ENCODE results near the gene MLYCD.
"Not testable (repeated sequence)": the region's sequence is repeated elsewhere in the genome, so short reads cannot be mapped to it uniquely, and the experiment has no call there.

MLYCD gene

GRCh38 chr16:83940630-83941378, 41.9 kb downstream of the MLYCD start:
- no peak for DNase-seq (ENCODE audit: low spot score)

- not testable (repeated sequence) for DNase-seq (ENCODE audit: low spot score)
These were observed 42.6 kb downstream of the MLYCD start for GRCh38 chr16:83941546-83941945.

- DNase-seq (ENCODE audit: low spot score), result no peak
These were observed 43.2 kb downstream of the MLYCD start for GRCh38 chr16:83942074-83942473.

DNA sequence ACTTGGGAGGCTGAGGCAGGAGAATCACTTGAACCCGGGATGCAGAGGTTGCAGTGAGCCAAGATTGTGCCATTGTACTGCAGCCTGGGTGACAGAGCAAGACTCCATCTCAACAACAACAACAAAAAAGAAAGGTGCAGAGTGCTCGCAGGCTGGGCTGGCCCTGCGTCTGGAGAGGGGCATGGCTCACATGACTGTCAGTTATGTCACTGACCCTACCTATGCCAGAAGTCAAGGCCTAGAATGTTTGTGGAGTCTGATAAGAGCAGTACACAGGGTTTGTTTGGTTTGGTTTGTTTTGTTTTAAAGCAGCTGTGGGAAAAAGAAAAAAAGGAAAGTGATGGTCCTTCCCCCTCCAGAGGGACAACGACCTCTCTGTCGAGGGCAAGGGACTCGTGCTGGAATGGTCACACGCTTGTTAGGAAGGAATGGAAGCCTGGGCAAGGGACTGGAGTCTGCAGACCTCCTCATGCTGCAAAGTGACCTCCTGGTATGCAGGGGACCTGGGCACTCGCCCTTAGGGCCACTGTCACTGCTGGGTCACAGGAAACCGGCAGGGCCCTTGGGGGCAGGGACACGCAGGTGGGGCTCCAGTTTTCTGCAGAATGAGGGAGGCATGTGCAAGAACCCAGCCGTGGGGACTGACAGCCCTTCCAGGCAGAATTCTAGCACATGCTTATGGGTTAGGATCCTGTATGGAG, 44.0 kb downstream of the MLYCD start:
- no peak for DNase-seq (ENCODE audit: low spot score)

DNA sequence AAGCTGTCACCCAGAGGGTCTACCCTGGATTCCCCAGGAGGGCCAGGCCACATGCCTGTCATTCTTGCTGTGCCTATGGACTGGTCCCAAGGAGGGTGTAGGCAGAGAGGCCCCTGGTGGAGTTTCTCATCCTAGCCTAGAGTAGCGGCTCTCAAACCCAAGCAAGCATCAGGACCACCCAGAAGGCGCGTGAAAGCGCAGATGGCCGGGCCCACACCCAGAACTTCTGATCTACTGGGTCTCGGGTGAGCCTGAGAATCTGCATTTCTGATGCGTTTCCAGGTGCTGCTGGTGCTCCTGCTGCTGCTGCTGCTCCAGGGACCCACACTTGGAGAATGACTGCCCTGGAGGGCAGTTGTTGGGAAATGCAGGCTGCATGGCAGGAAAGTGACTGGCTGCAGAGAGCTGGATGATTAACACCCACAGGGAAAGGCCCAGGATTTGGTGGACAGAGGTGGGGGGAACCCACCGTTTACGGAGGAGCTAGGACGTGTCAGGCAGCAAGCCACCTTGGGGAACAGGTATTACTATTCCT, 44.7 kb downstream of the MLYCD start:
- no peak for DNase-seq (ENCODE audit: low spot score)

- no peak for DNase-seq (ENCODE audit: low spot score)
These were observed 46.7 kb downstream of the MLYCD start for GRCh38 chr16:83945587-83945986.

DNA sequence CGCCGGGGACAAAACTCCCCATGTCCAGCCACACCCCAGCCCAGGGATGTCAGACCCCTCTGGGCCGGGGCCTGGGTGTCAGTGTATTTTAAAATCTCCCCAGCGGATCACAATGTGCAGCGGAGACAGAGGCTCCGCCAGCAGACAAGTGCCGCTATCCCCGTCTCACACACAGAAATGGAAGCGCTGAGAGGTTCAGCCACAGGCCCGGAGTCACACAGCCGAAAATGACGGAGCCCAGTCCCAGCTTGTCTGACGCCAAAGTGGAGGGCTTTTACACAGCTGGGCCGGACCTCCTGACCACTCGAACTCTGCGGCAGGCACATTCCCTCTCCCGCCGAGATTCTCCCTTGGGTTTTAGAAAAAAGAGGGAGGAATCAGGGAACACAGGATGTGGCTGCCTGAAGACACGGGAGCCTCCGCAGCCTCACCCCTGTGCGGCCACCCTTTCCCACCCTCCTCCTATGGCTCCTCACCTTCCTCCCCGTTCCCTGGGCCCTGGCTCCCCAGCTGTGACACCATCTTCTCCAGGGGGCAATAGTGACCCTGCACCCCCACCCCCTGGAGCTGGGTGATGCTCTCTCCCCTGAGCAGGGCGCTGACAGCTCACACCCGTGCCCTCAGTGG, 47.4 kb downstream of the MLYCD start:
- DNase-seq (ENCODE audit: low spot score), result no peak

- no peak for DNase-seq (ENCODE audit: low spot score)
These were observed 48.1 kb downstream of the MLYCD start for GRCh38 chr16:83946781-83947566.

DNA sequence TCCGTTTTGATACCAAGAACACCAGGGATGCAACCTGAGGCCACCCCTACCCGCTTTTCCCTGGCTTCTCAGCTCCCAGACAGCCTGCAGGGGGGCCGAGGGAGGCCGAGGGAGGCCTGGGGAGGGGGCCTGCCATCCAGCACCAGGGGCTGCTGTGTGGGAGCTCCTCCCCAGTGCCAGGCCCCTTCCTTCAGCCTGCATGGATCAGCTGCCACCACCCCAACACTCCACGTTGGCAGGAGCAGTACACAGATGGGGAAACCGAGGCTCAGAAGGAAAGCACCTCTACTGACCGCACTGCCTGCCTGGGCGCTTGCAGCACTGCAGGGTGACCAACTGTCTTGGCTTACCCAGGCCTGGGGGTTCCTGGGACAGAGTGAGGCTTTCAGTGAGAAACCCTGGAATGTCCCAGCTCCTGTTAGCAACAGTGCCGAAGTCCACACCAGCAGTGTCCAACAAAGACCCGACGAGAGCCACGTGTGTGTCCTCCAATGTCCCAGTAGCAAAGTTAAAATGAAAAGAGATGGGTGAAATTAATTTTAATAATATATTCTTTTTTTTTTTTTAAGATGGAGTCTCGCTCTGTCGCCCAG, 48.8 kb downstream of the MLYCD start:
- no peak for DNase-seq (ENCODE audit: low spot score)

- DNase-seq (ENCODE audit: low spot score), result no peak
These were observed 50.2 kb downstream of the MLYCD start for GRCh38 chr16:83948914-83949723.

- DNase-seq (ENCODE audit: low spot score), result no peak
These were observed 50.7 kb downstream of the MLYCD start for GRCh38 chr16:83949724-83950001.

GRCh38 chr16:83950862-83951399, 52.0 kb downstream of the MLYCD start:
- not testable (repeated sequence) for DNase-seq (ENCODE audit: low spot score)

GRCh38 chr16:83951544-83951943, 52.6 kb downstream of the MLYCD start:
- DNase-seq (ENCODE audit: low spot score), result no peak

DNA sequence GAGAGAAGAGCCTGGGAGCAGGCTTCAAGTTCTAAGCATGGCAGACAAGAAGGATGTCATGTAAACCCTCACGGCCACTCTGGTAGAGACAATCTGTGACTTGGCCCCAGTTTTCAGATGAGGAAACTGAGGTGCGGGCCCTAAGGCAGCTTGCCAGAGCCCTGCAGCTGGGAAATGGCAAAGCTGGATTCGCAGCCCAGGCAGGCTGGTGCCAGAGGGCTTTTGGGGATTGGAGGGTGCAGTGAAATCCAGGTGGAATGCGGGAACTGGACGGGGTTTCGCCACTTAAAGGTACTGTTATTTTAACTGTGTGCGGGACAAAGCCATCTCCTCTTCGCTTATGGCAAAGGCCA, 53.6 kb downstream of the MLYCD start:
- DNase-seq (ENCODE audit: low spot score), result no peak

DNA sequence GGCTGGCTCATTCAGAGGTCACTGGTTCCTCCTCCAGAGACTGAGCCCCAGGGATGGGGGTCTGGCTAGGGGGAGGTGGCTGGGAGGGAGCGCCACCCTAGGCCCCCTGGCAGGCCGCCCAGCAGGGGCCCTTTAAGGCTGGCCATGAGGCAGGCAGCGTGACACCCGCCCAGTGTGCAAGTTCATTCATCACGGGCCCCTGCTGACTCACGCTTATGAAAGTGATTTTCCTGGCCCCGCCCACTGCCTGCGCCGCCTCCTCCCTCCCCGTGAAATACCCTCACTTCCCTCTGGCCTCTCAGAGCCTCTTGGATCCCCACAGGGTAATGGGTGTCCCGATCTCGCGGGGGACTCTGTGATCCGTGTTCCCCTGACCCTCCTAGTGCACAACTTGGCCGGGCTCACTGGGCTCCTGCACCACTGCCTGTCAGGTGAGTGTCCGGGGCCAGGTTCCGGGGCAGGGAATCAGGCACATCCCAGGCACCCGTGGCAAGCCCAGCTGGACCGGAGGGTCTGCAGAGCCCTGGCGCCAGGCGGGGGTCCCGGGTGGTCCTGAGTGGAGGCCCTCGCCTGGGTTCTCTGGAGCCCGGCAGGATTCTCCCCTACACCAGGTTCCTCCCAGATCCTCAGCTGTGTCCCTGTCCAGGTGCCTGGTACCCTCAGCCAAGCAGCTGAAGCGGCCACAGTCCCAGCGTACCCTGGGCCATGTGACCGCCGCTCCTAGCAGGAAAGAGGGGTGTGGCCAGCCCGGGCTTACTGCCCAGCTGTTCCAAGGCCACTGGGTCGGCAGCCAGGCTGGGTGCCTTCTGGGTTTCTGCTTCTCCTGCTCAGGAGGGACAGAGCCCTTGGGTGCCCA, 54.3 kb downstream of the MLYCD start, which contains the start of gene OSGIN1:
TSS of gene OSGIN1 (plus strand) at position 301 of the 856 bp plus-strand sequence. CDS start 4,432 bp downstream, outside the sequence.
- DNase-seq (ENCODE audit: low spot score), result peak; percentile 98

DNA sequence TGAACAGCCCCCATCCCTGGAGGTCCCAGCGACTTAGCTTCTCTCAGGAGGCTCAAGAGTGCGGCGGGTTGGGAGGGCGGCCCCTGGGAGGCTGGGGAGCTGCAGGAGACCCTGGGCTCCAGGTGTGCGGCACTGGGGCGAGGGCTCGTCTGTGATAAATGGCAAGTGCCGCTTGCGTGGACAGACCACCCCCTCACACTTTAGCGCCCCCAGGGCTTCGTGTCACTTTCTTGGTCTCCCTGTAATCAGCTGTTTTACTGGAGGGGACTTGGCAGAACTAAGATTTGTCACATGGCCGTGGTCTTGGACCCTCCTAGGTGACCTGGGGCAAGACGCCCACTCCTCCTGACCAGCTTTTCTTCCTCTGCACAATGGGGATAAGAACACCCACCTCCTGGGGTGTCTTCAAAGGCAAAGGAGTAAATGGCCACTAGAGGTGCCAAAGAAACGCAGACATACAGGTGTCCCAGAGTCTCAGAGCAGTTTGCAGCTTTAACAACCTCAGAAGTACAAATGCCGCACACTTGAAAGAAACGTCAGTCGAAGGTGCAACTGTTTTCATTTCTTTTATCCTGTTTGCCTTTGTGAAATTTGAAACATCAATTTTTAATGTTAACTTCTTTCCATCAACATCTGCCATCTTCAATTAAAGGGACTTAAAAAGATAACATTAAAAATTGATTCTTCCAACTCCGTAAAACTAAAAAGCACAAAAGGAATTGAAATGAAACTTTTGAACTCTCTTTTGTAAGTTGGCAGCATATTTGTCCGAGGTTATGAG, 55.1 kb downstream of the MLYCD start:
- no peak for DNase-seq (ENCODE audit: low spot score)

- peak; percentile 51 for DNase-seq (ENCODE audit: low spot score)
These were observed 55.7 kb downstream of the MLYCD start for GRCh38 chr16:83954577-83955016.

DNA sequence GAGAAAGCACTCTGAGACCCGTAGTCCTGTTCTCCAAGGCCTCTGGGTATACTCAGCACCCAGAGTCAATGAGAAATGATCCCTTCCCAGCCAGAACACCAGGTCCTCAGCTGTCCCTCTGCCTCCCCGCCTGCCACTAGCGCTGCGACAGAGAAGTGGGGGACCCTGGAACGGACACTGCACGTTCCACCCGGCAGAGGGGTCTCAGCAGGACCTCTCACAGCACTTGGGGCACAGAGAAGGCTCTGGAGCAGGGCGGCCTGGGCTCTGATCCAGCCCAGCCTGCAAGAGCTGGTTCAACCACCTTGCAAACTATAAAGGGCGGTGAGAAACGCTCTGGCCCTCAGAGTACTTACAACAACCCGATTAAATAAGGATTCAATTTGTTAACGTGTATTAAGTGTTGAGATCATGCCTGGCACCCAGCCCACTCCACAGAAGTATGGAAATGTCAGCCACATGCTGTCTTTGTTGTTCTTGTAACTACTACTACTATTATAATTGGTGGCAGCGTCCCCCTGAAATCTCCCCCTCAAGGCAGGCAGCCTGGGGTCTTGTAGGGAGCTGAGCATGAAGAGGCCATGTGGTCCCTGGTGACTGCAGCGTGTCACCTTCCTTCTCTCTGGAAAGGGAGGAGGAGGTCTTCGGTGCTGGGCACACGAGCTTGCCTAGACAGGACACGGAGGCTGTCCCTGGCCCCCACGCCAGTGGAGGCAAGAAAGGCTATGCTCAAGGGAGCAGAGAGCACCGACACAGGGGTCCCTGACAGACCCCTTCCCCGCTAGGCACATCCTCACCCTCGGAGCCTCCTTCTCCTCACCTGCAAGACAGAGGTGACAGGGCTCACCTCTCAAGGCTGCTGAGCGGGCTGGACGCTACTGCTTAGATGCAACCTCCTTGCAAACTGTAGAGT, 56.6 kb downstream of the MLYCD start:
- no peak for DNase-seq (ENCODE audit: low spot score)
